HCT116 (cell line): ENCODE results near the gene CTDSPL2. TPM values are rescaled to one million over a fixed set of nuclear protein-coding genes. Genes with fewer than 3 reads are reported as not detected.

Source experiments
- ATAC-seq: fragments of 200-7000 bp; cut with Tn5 transposase; 2 replicates; pipeline ENCODE4 v1.9.1; 2020; ENCODE audit warnings: mild to moderate bottlenecking, moderate library complexity
- BruUV-seq: library from RNA; stranded (reverse); fragments of 400-500 nt; replicated peaks from 2 replicates; lab custom pipeline; 2021; lab: Mats Ljungman, UMichigan
- CTCF ChIA-PET: fragments of 300-600 bp; sonication (Branson Sonifier 250); formaldehyde crosslinking; loops from one replicate; lab custom pipeline; 2021; ENCODE audit warnings: antibody characterized with exemption; lab: Charles Lee
- POLR2A ChIA-PET: fragments of 300-600, 350-600 bp; sonication (Branson Sonifier 250); formaldehyde crosslinking; loops from one replicate; lab custom pipeline; 2021; ENCODE audit warnings: antibody characterized with exemption; lab: Charles Lee
- RAD21 ChIA-PET, 2 experiments: fragments of 300-600 bp; sonication (Branson Sonifier 250); formaldehyde crosslinking; loops; one replicate each; lab custom pipeline; 2023; ENCODE audit warnings: low total read pairs in 2 of 2; ENCODE audit not compliant: uncharacterized antibody in 2 of 2, unreplicated experiment in 2 of 2, low non-redundant PET in 1 of 2; lab: Charles Lee
- DNase-seq: peaks from one replicate; pipeline ENCODE4 v3.0.0-alpha.2; 2010; ENCODE audit warnings: low read depth, low spot score
- H2AFZ ChIP-seq: fragments of 200-600 bp; shearing (Covaris generic), sonication (generic); 2 replicates; pipeline ENCODE4 v1.6.1; 2017; ENCODE audit warnings: low read depth, mixed run types, mixed read lengths, antibody characterized with exemption, low read length; ENCODE audit not compliant: poor library complexity, severe bottlenecking
- H3K27ac ChIP-seq: 2 replicates; pipeline ENCODE4 v1.5.1; 2012; ENCODE audit warnings: low read depth, low read length
- H3K27me3 ChIP-seq: fragments of 200-600 bp; sonication (generic); 2 replicates; pipeline ENCODE4 v1.6.1; 2016; ENCODE audit warnings: mixed run types, low read length, mixed read lengths; ENCODE audit not compliant: insufficient read depth
- H3K36me3 ChIP-seq, 2 experiments: fragments of 200-500 bp in 1 of 2; fragments of 200-600 bp in 1 of 2; sonication (Bioruptor generic) in 1 of 2; sonication (generic) in 1 of 2; 2 replicates each; pipeline versions ENCODE4 v1.5.1 to v1.6.1; 2014 to 2016; ENCODE audit warnings: low read length in 2 of 2, inconsistent platforms in 1 of 2, mixed read lengths in 1 of 2, mixed run types in 1 of 2; ENCODE audit not compliant: insufficient read depth in 2 of 2, control insufficient read depth in 1 of 2
- H3K4me1 ChIP-seq, 2 experiments: fragments of 200-600 bp in 1 of 2; sonication (generic) in 1 of 2; 2 replicates each; pipeline versions ENCODE4 v1.5.1 to v1.6.1; 2012 to 2017; ENCODE audit warnings: low read length in 2 of 2, inconsistent platforms in 1 of 2, mild to moderate bottlenecking in 1 of 2, mixed read lengths in 1 of 2, mixed run types in 1 of 2, moderate library complexity in 1 of 2; ENCODE audit not compliant: insufficient read depth in 2 of 2, control insufficient read depth in 1 of 2
- H3K4me2 ChIP-seq: fragments of 200-600 bp; sonication (generic); 2 replicates; pipeline ENCODE4 v1.6.1; 2017; ENCODE audit warnings: mixed run types, low read length, mixed read lengths
- H3K4me3 ChIP-seq, 2 experiments: fragments of 200-600 bp in 1 of 2; sonication (generic) in 1 of 2; replicated peaks in 1 of 2; 2 replicates each; pipeline ENCODE4 v1.5.1; 2011 to 2016; ENCODE audit warnings: low read length in 2 of 2, control low read depth in 1 of 2, low read depth in 1 of 2, mild to moderate bottlenecking in 1 of 2, mixed read lengths in 1 of 2, mixed run types in 1 of 2
- H3K79me2 ChIP-seq: fragments of 200-600 bp; sonication (generic); 2 replicates; pipeline ENCODE4 v1.6.1; 2017; ENCODE audit warnings: mild to moderate bottlenecking, mixed run types, low read length, moderate library complexity, mixed read lengths; ENCODE audit not compliant: insufficient read depth
- H3K9ac ChIP-seq: fragments of 200-600 bp; sonication (generic); 2 replicates; pipeline ENCODE4 v1.6.1; 2016; ENCODE audit warnings: low read length, mixed read lengths
- H3K9me2 ChIP-seq: fragments of 200-600 bp; sonication (generic), shearing (Covaris generic); 2 replicates; pipeline ENCODE4 v1.6.1; 2017; ENCODE audit warnings: mixed run types, mild to moderate bottlenecking, moderate library complexity; ENCODE audit not compliant: insufficient read depth
- H3K9me3 ChIP-seq, 2 experiments: fragments of 200-500 bp in 1 of 2; fragments of 200-600 bp in 1 of 2; sonication (Bioruptor generic) in 1 of 2; sonication (generic) in 1 of 2; 2 replicates each; pipeline ENCODE4 v1.6.1; 2014 to 2017; ENCODE audit warnings: low read length in 2 of 2, mixed read lengths in 2 of 2, inconsistent platforms in 1 of 2, low read depth in 1 of 2, mild to moderate bottlenecking in 1 of 2, mixed run types in 1 of 2, moderate library complexity in 1 of 2; ENCODE audit not compliant: control insufficient read depth in 1 of 2, insufficient read depth in 1 of 2
- H4K20me1 ChIP-seq: fragments of 200-600 bp; sonication (generic), shearing (Covaris generic); 2 replicates; pipeline ENCODE4 v1.6.1; 2017; ENCODE audit warnings: mixed run types, mild to moderate bottlenecking, moderate library complexity; ENCODE audit not compliant: insufficient read depth
- CEBPB ChIP-seq: IDR thresholded peaks from 2 replicates; pipeline ENCODE4 v1.6.1; 2012; ENCODE audit warnings: low read depth
- EGR1 ChIP-seq: IDR thresholded peaks from 2 replicates; pipeline ENCODE4 v1.6.1; 2012; ENCODE audit warnings: low read depth
- EZH2 ChIP-seq: fragments of 200-600 bp; sonication (generic); IDR thresholded peaks from 2 replicates; pipeline ENCODE4 v1.6.1; 2017; ENCODE audit warnings: antibody characterized with exemption, mixed run types
- EZH2phosphoT487 ChIP-seq: fragments of 200-600 bp; IDR thresholded peaks from 2 replicates; pipeline ENCODE4 v1.6.1; 2018; ENCODE audit warnings: antibody characterized with exemption, borderline replicate concordance
- JUND ChIP-seq: IDR thresholded peaks from 2 replicates; pipeline ENCODE4 v1.6.1; 2012
- POLR2A ChIP-seq: IDR thresholded peaks from 2 replicates; pipeline ENCODE4 v1.7.0; 2011; ENCODE audit warnings: borderline replicate concordance; ENCODE audit not compliant: insufficient read depth, insufficient read length; ENCODE audit errors: extremely low read depth
- RAD21 ChIP-seq: IDR thresholded peaks from 2 replicates; pipeline ENCODE4 v1.6.1; 2012; ENCODE audit warnings: low read depth, mild to moderate bottlenecking
- SIN3A ChIP-seq: IDR thresholded peaks from 2 replicates; pipeline ENCODE4 v1.6.1; 2012; ENCODE audit warnings: low read depth
- SP1 ChIP-seq: IDR thresholded peaks from 2 replicates; pipeline ENCODE4 v1.6.1; 2012; ENCODE audit warnings: low read depth
- SRF ChIP-seq: IDR thresholded peaks from 2 replicates; pipeline ENCODE4 v1.6.1; 2012; ENCODE audit warnings: low read depth
- TCF7L2 ChIP-seq: IDR thresholded peaks from 2 replicates; pipeline ENCODE4 v1.7.0; 2011; ENCODE audit warnings: borderline replicate concordance, inconsistent platforms; ENCODE audit not compliant: insufficient read depth, insufficient read length; ENCODE audit errors: extremely low read depth
- YY1 ChIP-seq: IDR thresholded peaks from 2 replicates; pipeline ENCODE4 v1.6.1; 2011; ENCODE audit warnings: low read length, low read depth, moderate library complexity, mild to moderate bottlenecking; ENCODE audit not compliant: insufficient replicate concordance; ENCODE audit errors: extremely low read depth
- ZFX ChIP-seq: fragments of 450-650 bp; IDR thresholded peaks from 2 replicates; pipeline ENCODE4 v1.6.1; 2017
- ZNF274 ChIP-seq: fragments of 200-500 bp; sonication (Bioruptor generic); IDR thresholded peaks from 2 replicates; pipeline ENCODE4 v1.6.1; 2014; ENCODE audit warnings: mild to moderate bottlenecking, low read depth, low read length, inconsistent platforms
- intact Hi-C: fragments of 100-400 bp; cut with micrococcal nuclease; formaldehyde crosslinking; loops from 2 replicates; pipeline ENCODE4 v1.10.0; 2022
- total RNA-seq: library from RNA; stranded (reverse); gene quantifications from one replicate; pipeline ENCODE4 v1.2.1, GENCODE V29; 2021; ENCODE audit not compliant: unreplicated experiment
- TF ChIP-seq, protein P1 (sequence below): IDR thresholded peaks from 2 replicates; pipeline ENCODE4 v1.6.1; 2011; ENCODE audit warnings: mild to moderate bottlenecking, low read length, moderate library complexity; ENCODE audit not compliant: insufficient replicate concordance; ENCODE audit errors: extremely low read depth
- TF ChIP-seq, protein P2 (sequence below): IDR thresholded peaks from 2 replicates; pipeline ENCODE4 v1.6.1; 2012; ENCODE audit warnings: low read depth

Gene CTDSPL2
- total RNA-seq, 1 experiment from 2014 or later, result 56.0 TPM

DNA sequence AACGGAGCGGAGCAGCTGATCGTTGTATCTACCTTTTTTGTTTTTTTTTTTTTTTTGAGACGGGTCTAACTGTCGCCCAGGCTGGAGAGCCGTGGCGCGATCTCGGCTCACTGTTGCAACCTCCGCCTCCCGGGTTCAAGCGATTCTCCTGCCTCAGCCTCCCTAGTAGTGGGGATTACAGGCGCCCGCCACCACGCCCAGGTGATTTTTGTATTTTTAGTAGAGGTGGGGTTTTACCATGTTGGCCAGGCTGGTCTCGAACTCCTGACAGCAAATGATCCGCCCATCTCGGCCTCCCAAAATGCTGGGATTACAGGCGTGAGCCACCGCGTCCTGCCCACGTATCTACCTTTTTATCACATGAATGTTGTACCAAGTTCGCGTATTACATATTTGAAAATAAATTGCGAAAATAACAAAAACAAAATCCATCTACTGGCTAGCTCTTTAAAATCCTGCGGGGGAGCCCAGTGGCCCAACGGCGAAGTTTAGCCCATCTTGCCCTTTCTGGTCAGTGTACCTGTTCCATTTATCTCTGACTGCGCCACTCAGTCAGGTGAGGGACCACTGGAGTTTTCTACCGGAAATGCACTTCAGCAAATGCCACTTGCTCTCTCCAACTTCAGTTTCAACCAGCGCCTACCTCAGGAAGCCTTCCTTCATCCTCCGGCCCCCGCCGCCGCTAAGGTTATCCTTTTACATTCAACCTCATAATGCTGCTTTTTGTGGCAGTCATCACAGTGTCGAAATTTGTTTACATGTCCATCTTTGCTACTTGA is 108.3 kb downstream of the CTDSPL2 start:
- no peaks in the 10 kb centered on the region for H3K9me3 ChIP-seq
- CTCF ChIA-PET, result interaction anchor here (2.5 kb wide), 1 partner anchor 11 kb away, joined by 8 read pairs; no protein-coding TSS in a partner anchor
- H3K36me3 ChIP-seq, result peaks cover 2 to 12% of the 10 kb centered on the region in 2 experiments
- DNase-seq (no peak), ATAC-seq (no peak)
- H3K79me2 ChIP-seq, result peaks cover 46% of the 10 kb centered on the region
- H3K27ac ChIP-seq, result peak overlapping the region; percentile 97
- RAD21 ChIA-PET, result no interaction called here
- H4K20me1 ChIP-seq, result peaks cover 15% of the 10 kb centered on the region; the same call in 1 of the 2 replicates
- H2AFZ ChIP-seq, result no peak overlapping the region
- peak overlapping the region; percentile 87 for H3K4me2 ChIP-seq
- H3K9me2 ChIP-seq, result no peaks in the 10 kb centered on the region
- H3K4me1 ChIP-seq, result peaks cover 9 to 22% of the 10 kb centered on the region in 2 experiments; a peak in 3 of 4 replicates
- no peaks in the 10 kb centered on the region for H3K27me3 ChIP-seq
- peak overlapping the region; percentile 53 to 69 for H3K4me3 ChIP-seq
- TF ChIP-seq SIN3A (no peak), POLR2A (no peak), RAD21 (no peak), SP1 (no peak), CEBPB (no peak), EGR1 (no peak), JUND (no peak), TCF7L2 (no peak), YY1 (no peak), EZH2phosphoT487 (no peak), ZNF274 (no peak), EZH2 (no peak), SRF (no peak), ZFX (no peak)
- TF ChIP-seq, protein P1, sequence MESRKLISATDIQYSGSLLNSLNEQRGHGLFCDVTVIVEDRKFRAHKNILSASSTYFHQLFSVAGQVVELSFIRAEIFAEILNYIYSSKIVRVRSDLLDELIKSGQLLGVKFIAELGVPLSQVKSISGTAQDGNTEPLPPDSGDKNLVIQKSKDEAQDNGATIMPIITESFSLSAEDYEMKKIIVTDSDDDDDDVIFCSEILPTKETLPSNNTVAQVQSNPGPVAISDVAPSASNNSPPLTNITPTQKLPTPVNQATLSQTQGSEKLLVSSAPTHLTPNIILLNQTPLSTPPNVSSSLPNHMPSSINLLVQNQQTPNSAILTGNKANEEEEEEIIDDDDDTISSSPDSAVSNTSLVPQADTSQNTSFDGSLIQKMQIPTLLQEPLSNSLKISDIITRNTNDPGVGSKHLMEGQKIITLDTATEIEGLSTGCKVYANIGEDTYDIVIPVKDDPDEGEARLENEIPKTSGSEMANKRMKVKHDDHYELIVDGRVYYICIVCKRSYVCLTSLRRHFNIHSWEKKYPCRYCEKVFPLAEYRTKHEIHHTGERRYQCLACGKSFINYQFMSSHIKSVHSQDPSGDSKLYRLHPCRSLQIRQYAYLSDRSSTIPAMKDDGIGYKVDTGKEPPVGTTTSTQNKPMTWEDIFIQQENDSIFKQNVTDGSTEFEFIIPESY, result no peak
- TF ChIP-seq, protein P2, sequence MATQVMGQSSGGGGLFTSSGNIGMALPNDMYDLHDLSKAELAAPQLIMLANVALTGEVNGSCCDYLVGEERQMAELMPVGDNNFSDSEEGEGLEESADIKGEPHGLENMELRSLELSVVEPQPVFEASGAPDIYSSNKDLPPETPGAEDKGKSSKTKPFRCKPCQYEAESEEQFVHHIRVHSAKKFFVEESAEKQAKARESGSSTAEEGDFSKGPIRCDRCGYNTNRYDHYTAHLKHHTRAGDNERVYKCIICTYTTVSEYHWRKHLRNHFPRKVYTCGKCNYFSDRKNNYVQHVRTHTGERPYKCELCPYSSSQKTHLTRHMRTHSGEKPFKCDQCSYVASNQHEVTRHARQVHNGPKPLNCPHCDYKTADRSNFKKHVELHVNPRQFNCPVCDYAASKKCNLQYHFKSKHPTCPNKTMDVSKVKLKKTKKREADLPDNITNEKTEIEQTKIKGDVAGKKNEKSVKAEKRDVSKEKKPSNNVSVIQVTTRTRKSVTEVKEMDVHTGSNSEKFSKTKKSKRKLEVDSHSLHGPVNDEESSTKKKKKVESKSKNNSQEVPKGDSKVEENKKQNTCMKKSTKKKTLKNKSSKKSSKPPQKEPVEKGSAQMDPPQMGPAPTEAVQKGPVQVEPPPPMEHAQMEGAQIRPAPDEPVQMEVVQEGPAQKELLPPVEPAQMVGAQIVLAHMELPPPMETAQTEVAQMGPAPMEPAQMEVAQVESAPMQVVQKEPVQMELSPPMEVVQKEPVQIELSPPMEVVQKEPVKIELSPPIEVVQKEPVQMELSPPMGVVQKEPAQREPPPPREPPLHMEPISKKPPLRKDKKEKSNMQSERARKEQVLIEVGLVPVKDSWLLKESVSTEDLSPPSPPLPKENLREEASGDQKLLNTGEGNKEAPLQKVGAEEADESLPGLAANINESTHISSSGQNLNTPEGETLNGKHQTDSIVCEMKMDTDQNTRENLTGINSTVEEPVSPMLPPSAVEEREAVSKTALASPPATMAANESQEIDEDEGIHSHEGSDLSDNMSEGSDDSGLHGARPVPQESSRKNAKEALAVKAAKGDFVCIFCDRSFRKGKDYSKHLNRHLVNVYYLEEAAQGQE, result no peak
- BruUV-seq, result TSS peak; percentile 77
- peak overlapping the region; percentile 74 for H3K9ac ChIP-seq
- POLR2A ChIA-PET, result no interaction called here
- intact Hi-C loops, result no loop called here
